GM19043 (cell line): ENCODE results near the gene DHH.

ENCODE experiments used
- ATAC-seq: cut with Tn5 transposase; IDR thresholded peaks from one replicate; pipeline ENCODE4 v1.9.1; 2021; ENCODE audit warnings: low read depth; ENCODE audit not compliant: unreplicated experiment

DHH gene

DNA sequence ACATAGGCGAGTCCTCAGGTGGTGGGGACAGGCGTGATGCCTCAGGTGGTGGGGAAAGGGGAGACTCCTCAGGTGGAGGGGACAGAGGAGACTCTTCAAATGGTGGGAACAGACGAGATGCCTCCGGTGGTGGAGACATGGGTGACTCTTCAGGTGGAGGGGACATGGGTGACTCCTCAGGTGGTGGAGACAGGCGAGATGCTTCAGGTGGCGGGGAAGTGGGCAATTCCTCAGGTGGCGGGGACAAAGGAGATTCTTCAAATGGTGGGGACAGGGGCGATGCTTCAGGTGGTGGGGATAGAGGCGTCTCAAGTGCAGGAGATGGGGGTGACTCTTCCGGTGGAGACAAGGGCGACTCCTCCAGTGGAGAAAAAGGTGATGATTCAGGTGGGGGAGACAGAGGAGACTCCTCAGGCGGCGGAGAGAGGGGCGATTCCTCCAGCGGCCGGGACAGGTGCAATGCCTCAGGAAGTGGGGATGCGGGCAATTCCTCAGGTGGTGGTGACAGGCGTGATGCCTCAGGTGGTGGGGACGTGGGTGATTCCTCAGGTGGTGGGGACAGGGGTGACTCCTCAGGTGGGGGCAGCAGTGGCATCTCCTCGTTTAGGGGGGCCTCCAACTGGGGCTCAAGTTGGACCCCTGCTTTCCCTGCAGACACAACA is 42.7 kb downstream of the DHH start:
- no peak for ATAC-seq

DNA sequence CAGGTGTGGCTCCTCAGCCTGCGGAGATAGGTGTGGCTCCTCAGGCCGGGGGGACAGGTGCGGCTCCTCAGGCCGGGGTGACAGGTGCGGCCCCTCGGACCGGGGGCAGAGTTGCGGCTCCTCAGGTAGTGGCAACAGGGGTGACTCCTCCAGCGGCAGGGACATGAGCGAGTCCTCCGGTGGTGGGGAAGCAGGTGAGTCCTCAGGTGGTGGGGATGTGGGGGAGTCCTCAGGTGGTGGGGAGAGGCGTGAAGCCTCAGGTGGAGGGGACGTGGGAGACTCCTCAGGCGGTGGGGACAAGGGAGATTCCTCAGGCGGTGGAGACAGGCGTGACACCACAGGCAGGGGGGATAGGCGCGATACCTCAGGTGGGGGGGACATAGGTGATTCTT is 43.2 kb downstream of the DHH start:
- no peak for ATAC-seq

DNA sequence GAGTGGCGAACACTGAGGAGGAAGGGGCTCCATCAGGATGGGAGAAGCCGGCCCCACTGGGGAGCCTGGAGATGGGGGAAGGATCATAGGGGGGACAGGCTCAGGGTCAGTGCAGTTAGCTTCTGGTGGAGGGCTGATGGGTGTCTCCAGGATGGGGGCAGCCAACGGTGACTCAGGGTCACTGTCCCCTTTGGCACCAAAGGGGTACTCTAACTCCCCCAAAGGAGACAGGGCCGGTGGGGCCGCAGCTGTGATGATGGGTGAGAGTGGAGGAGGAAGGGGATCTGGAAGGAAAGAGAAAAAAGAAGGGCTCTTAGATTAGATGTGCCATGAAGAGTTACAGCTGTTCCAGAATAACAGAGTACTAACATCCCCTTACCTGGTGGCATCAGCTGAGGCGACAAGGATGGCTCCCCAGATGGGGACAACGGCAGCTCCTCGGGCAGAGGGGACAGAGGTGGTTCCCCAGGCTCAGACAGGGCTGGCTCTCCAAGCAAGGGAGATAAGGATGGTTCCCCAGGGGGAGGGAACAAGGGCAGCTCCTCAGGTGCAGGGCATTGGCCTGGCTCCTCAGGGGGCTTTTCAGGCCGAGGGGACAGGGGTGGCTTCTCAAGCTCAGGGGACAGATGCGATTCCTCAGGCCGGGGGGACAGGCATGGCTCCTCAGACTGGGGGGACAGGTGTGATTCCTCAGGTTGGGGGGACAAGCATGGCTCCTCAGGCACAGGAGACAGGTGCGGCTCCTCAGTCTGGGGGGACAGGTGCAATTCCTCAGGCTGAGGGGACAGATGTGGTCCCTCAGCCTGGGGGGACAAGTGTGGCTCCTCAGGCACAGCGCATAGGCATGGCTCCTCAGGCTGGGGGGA is 43.9 kb downstream of the DHH start:
- ATAC-seq, result no peak

DNA sequence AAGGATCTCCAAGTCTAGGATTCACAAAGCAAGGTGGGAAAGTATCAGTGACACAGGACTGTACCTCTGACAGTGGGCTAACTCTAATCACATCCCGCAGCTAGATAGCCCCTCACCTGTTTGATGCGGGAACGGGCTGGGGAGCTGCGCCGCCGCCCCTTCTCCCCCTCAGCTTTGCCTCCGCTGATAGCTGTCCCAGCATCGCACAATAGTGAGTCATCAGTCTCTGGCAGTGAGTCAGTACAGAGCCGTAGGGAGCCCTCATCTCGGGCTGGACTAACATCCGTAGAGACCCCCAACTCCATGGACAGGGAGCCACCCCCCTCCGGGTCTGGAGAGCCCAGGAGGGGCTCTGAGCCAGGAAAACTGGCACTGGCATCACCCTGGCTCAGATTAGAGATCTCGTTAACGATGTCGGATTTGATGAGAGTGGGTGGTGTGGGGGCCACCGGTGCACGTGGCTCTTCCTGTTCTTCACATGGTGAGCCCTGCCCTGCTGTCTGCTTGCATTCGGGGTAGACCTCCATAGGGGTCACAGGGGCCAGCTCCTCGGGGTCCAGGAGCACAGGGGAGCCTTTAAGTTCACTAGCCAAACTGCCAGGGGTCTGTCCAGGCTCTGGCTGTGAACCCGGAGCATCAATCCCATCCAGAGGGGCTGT is 44.9 kb downstream of the DHH start:
- ATAC-seq, result no peak

DNA sequence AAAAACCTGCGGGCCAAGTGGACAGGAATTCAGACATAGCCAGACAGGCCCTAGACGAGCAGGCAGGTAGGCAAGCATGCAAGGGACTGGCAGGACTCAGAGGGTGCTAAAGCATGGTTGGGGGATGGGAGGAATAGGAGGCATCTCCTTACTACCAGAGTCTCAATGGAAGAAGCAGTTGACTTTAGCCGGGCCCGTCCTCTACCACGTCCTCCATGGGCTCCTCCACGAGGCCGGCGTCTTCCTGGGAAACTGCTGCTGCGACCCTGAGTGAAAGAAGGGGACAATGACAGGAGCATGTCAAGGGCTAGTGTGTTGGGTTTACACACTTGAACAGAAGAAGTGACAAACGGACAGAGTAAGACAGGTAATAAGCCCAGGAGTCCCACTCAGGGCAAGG is 45.6 kb downstream of the DHH start:
- ATAC-seq, result no peak

DNA sequence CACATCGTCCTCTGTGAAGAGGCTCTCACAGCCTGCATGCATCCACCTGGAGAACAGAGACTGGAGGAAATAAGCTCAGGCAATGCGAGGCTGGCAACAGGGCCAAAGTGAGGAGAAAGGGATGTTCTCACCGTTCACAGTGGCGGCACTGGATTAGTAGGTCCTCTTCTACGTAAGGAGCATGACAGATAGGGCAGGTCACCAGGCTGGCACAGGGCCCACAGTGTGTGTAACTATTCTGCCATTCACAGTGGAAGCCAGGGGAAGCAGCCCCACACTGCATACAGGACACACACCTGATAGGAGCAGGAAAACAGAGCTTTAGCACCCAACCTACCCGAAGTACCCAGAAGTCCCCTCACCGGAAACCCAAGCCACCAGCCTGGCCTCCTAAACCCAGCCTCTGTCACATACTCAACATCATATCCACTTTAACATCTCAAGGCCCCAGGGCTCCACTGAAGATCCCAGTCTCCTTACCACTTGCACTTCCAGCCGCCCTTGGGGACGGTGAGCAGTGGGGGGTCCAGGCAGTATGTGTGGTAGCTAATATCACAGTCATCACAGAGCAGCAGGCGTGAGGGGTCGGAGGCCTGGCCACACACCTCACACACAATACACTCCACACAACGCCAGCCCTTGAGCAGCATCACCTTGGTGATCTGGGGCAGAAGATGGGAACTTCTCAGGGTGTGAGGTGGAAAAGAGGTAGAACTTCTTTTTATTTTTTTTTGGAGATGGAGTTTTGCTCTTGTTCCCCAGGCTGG is 48.3 kb downstream of the DHH start:
- ATAC-seq, result no peak

DNA sequence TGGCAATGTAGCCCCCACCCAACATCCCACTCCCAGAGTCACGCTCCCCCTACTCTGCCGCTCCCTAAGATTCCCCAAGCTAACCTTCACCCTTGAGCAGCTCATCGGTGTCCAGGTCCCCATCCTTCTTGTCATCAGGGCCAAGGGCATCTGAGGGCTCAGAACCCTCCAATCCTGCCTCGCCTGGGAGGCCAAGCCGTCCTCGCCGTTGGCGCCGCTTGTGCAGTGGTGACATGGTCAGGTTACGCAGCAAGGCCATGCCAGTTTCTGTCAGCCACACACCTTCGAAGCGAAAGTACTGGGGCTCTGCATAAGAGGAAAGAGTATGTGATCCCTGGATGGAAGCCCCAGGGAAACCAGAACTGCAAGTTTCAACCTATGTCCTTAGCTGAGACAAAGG is 49.9 kb downstream of the DHH start:
- ATAC-seq, result no peak

DNA sequence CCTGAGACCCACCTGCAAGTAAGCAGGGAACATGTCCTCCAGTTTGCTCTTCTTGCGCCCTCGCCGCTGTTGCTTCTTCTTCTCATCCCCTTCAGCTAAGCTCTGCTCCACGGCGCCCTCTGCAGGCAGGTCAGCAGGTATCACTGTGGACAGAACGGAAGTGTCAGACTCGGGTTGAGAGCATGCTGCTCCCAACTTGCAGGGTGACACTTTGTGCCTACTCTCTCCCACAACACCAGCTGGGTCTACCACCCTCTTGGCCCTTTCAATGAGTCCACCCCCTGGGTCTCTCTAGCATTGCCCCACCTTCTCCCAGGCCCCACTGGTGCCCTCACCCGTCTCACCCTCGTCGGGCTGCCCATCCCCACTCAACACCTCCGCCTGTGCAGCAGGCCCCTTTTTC is 50.7 kb downstream of the DHH start:
- no peak for ATAC-seq

DNA sequence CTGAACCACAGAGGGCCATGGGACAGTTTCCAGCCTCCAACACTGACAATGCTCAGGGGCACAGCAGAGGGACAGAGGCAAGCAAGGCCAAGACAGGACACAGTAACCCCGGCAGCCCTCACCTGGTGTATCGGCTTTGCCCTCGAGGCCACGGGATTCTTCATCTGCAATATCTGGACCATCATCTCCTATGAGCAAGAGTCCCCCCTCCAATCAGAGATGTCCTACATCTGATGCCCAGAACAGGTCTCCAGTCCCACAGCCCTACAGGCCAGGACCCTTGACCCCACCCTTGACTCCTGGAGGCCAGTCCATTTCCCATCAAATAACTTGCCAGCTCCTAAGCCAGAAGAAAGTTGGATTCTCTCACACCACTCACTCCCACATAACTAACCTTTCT is 51.4 kb downstream of the DHH start:
- ATAC-seq, result no peak

DNA sequence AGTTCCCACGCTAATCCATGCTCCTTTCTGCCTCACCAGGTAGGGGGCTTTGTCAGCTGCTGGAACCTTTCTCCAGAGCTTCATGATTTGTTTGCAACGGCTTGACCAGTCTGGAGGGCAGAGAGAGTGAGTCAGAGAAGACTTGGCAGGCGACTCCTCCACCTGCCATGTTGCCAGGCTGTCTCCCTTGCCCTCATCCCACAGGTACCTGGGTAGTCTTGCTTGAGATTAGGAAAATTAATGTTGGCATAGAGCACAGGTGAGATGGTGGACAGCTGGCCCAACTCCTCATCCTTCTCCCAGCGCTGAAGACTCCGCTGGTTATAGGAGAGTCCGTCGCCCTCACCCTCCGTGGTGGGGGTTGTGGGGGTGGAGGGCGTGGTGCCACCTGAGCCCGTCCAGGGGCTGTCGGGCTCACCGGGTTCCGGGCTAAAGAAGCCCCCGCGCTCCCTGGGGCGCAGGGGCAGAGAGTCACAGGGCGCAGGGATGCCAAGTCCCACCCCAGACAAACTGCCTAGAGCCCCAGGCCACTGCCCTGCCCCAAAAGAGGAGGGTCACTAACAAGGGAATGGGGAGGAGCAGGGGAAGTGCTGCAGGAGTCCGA is 52.6 kb downstream of the DHH start:
- no peak for ATAC-seq

DNA sequence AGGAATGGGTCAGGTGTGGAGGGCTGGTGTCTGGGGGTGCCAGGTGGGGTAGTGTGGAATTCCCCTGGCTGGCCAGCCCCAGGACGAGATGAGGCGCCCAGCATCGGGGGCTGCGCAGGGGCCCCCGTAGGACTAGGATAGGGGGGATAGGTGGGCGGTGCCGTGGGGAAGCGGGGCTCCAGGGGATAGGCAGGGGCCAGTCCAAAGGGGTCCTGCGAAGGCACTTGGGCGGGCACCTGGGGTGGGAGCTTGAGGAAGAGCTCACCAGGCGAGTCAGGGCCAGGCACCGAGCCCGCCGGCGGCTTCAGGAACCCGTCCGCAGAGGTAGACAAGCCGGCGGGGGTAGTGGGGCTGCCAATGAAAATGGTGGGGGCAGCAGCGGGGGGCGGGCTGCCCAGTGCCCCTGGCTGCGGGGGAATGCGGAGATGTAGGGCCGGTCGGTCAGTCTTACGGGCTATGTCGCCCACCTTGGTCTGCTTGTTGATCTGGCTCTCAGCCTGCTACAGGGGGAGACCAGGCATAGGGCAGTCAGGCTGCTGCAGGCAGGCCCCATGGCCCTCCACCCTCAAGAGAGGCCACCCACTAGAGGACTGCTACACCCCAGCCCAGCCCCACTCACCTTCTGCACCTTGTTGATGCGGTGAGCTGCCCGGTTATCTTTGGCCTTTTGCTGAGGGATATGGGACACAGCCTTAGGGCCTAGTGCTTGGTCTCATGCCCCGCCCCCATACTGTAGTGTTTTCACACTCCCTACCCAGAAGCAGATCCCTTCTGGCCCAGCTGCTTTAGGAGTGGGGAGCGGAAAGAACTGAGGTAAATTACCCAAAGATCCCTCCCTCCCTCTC is 53.3 kb downstream of the DHH start:
- ATAC-seq, result no peak

DNA sequence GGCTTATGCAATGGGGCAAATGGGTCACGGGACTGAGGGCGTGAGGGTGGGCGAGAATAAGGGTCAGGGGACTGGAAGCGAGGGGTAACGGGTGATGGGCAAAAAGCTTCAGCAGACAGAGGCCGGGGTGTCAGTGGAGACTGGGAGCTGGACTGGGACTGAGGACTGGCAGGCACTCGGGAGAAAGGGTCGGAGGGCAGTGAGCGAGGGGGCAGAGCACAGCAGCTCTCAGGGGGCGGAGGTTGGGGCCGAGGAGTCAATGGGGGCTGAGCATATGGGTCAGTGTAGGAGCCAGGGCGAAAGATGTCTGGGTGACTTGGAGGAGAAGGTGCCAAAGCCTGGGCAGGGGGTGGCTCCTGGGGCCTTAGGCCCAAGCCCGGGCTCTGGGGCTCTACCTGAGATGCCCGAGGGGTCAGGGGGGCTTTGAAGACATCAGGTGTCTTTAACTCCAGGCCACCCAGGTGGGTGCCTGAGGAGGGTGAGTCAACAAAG is 54.2 kb downstream of the DHH start:
- ATAC-seq, result no peak

DNA sequence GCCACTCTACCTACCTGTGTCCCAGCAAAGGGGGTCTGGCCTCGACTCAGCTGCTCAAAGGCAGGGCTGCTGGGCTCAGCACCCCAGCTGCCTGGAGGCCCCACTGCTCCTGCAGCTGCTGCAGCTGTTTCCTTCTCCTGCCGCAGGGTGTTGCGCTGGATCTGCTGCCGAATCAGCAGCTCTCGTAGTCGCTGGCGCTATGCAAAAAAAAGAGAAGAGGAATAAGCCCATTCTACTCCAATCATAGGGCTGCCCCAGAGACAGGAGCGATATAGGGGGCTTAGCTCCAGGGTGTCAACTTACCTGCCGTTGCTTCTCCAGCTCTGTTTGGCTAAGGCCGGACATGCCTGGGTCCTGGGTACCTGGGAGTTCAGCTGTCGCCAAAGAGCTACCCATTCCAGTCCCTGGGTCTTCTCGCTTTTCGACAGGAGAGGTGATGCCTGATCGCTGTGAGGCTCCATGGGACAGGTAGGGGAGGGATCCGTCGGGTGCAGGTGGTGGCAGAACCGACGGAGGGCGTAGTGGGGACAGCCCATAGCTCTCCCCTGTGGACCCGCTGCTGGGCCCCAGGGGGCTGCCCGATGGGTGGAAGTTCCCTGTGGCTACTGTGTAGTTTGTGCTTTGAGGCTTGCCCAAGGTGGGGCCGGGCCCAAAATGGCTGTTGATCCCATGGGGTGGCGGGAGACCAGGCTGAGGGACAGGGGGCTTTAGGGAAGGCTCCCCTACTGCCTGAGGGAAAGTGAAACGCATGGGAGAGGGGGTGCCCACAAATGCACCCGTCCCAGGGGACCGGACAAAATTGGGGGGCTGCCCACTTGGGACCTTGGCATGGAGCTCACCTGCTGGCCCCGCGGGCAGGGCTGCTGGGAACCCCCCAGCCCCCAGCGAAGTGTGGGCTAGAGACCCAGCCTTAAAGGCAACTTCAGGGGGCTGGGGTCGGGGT is 54.9 kb downstream of the DHH start:
- no peak for ATAC-seq

DNA sequence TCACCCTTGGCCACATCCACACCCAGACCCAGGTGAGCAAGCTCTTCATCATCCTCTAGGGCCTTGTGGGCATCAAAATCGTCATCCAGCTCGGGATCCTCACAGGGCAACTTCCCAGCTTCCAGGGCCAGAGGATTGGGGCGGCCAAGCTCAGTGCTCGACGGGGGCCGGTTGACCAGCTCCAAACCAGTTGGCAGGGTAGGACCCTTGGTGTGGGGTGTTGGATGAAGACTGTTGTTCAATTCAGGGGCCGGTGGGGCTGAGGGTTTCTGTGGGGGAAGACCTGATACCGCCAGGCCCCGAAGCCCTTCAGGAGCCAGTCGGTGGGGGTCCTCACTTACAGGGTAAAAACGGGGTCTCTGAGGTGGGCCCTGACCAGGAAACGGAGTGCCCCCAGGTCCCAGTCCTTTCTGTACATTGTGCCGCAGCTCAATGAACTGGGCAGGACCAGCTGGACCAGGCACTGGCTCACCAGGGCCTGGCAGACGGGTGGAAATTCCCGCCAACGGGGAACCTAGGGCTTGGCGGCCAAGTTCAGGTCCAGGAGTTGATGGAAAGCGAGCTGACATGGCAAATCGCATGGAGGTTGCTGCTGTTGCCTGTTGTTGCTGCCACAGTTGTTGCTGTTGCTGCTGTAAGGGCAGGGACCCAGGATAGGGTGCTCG is 56.2 kb downstream of the DHH start:
- ATAC-seq, result no peak

DNA sequence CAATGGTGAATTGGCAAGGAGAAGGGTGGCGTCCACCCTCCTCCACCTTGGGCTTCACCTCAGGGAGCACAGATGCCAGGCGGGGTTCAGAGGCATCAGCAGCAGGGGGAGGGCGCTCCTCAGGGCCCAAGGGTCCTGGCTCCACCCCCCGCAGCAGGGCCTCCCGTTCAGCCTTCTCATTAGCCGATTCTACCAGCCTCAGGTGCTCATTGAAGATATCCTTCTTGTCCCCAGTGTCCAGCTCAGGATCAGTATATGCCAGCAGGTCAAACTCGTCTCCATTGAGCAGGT is 56.7 kb downstream of the DHH start:
- no peak for ATAC-seq

DNA sequence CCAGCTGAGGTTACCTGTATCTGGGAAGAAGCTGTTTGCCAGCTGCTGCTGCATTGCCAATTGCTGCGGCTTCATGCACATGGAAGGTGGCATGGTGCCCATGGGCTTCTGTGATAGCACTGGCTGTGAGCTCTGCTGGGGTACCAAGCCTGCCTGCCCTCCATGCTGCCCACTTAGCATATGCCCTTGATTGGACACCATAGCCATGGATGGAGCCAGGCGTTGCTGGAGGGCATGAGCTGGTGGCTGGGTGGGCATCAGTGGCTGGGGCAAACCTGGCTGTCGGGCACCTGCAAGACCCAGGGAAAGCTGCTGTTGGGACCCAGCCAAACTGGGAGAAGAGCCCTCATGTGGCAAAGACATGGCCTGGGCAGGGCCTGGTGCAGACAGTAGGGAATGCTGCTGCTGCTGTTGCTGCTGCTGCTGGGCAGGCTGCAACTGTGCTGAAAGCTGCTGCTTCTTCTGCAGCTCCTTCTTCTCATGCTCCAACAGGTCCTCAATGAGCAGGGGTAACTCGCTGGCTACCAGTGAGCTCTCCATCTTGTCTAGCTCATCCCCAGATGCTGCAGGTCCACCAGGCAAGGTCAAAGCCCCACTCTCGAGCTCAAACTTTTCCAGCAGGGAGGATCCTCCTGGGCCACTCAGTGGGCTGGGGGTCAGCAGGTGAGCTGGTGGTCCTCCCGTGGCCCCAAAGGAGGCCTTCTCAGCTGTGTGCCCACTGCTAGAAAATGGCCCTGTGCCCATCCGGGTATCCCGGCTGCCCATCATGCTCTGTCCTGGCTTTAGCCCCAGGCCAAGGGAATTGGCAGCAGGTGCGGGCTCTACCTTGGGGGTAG is 57.3 kb downstream of the DHH start:
- ATAC-seq, result no peak
